Middle frontal gyrus (tissue), 1 donor: Measurements from ENCODE around the gene TMEM63A.
"Not testable (repeated sequence)": the region's sequence is repeated elsewhere in the genome, so short reads cannot be mapped to it uniquely, and the experiment has no call there.

Source experiments
- DNase-seq: peaks from one replicate; pipeline ENCODE4 v3.0.0-alpha.2; 2015; ENCODE audit warnings: low spot score; ENCODE audit errors: extremely low spot score

The TMEM63A gene

GRCh38 chr1:225908773-225909172 is 26.6 kb upstream of the TMEM63A start:
- DNase-seq = no peak

GRCh38 chr1:225908013-225908640 is 25.9 kb upstream of the TMEM63A start:
- no peak for DNase-seq

GRCh38 chr1:225907341-225907740 is 25.2 kb upstream of the TMEM63A start:
- DNase-seq = no peak

GRCh38 chr1:225906467-225906866 is 24.3 kb upstream of the TMEM63A start:
- DNase-seq = no peak

GRCh38 chr1:225903623-225904022 is 21.4 kb upstream of the TMEM63A start:
- no peak for DNase-seq

- DNase-seq = no peak
Observed at GRCh38 chr1:225899044-225899925, 17.1 kb upstream of the TMEM63A start.

GRCh38 chr1:225897595-225898514 is 15.7 kb upstream of the TMEM63A start:
- DNase-seq = no peak

GRCh38 chr1:225896937-225897549 is 14.9 kb upstream of the TMEM63A start:
- DNase-seq = no peak

GRCh38 chr1:225896494-225896893 is 14.3 kb upstream of the TMEM63A start:
- DNase-seq = no peak

GRCh38 chr1:225892307-225892706 is 10.1 kb upstream of the TMEM63A start:
- no peak for DNase-seq

GRCh38 chr1:225891229-225891972 is 9.2 kb upstream of the TMEM63A start:
- no peak for DNase-seq

- DNase-seq = no peak
Observed at GRCh38 chr1:225890346-225891228, 8.4 kb upstream of the TMEM63A start.

- no peak for DNase-seq
Observed at GRCh38 chr1:225889743-225890142, 7.6 kb upstream of the TMEM63A start.

- no peak for DNase-seq
Observed at GRCh38 chr1:225888898-225889601, 6.9 kb upstream of the TMEM63A start, which contains the start of gene LEFTY1. TSS of gene LEFTY1 (minus strand) at chr1:225889146. CDS start at chr1:225889066, 80 bp downstream.

GRCh38 chr1:225888289-225888897 is 6.2 kb upstream of the TMEM63A start:
- DNase-seq = no peak

GRCh38 chr1:225887554-225888288 is 5.5 kb upstream of the TMEM63A start:
- not testable (repeated sequence) for DNase-seq

GRCh38 chr1:225887030-225887314 is 4.8 kb upstream of the TMEM63A start:
- no peak for DNase-seq
